ENCODE data around the gene SIGLEC15. TPM values are rescaled to one million over a fixed set of nuclear protein-coding genes. Genes with fewer than 3 reads are reported as not detected.
A peak's percentile ranks its signal among the peaks of the same experiment; 100 is the strongest.

The SIGLEC15 gene
- total RNA-seq, 1 donor from 2014 or later, result 0.26 TPM

DNA sequence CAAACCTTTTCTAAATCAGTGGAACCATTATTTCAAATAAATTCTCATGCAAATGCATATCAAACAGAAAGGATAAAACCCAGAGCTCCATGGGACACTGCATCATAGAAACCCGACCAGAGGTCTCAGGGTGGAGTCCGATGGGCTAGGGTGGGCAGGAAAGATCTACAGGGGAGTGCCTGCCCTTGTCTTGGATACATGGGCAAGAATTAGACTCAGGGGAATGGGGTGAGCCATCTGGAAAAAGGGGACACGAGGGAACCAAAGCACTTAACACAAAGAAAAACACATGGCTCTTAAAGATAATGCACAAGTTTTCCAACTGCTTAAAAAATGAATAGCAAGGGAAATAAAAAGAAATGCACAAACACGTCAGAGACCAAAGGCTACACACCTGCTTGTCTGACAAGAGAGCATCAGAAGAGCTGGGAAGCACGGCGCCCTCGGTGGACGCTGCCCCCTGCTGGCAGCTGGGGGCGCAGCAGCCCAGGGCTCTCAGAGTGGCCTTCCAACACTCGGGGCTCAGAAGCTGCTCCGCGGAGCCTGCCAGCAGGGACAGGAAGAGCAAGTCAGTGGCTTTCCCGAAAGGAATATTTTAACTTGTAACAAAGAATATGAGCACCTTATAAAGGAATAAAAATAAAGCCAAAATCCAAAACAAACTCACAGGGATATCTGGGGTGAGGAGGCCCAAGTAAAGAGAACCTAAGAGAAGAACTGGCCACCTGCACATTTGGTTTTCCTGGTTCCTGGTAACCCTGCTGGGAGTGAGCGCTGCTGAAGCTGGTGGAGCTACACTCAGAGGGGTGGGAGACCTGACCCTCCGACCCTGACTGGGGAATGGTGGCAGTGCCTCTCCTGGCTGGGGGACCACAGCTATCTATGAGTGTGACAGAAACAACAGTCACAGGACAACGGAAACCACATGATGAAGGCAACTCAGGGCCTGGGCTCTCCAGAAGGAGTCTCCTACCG, 54.5 kb downstream of the SIGLEC15 start:
- Histone ChIP-seq H3K36me3 (ENCODE audit: control insufficient read depth, insufficient read depth, low read length) (peaks cover 6% of the 10 kb centered on the region), H3K4me3 (ENCODE audit: low read depth, low read length) (no peak overlapping the region), H3K27me3 (ENCODE audit: control insufficient read depth, insufficient read depth, low read length) (no peaks in the 10 kb centered on the region)
- DNase-seq (ENCODE audit: low read depth) (peak; percentile 40), FAIRE-seq (no peak)
- TF ChIP-seq, protein P1, sequence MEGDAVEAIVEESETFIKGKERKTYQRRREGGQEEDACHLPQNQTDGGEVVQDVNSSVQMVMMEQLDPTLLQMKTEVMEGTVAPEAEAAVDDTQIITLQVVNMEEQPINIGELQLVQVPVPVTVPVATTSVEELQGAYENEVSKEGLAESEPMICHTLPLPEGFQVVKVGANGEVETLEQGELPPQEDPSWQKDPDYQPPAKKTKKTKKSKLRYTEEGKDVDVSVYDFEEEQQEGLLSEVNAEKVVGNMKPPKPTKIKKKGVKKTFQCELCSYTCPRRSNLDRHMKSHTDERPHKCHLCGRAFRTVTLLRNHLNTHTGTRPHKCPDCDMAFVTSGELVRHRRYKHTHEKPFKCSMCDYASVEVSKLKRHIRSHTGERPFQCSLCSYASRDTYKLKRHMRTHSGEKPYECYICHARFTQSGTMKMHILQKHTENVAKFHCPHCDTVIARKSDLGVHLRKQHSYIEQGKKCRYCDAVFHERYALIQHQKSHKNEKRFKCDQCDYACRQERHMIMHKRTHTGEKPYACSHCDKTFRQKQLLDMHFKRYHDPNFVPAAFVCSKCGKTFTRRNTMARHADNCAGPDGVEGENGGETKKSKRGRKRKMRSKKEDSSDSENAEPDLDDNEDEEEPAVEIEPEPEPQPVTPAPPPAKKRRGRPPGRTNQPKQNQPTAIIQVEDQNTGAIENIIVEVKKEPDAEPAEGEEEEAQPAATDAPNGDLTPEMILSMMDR (IDR thresholded peaks at IDR 0.05; ENCODE audit: insufficient read depth, low read length, severe bottlenecking), result peak; percentile 99

DNA sequence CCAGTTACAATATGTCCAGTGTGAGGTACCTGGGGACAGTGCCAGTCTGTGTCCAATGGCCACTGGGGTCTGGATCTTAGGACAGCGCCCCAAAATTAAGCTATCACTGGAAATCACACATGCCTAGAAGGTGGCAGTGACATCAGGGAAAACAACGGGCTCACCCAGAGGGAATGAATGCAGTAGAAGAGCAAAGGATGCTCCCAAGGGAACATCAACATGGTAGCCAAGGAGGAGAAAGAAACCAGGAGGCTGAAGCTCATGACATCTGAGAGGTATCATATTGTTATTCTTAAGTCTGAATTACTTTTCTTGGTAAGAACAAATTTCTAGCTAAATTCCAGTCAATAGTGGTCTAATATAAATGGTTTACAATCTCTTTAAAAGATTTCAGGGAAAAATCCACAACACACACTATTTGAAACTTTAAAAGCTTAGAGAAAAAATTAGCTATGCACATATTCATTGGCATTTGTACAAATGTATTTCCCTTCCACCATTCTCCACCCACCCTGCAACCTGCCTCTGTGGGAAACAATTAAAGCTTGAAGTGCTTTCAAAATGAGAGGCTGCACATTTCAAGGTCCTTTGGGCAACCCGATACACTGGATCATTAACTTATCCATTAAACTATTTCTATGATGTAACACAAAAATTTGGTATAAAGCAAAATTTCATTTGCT, 55.5 kb downstream of the SIGLEC15 start:
- Histone ChIP-seq H3K36me3 (ENCODE audit: control insufficient read depth, insufficient read depth, low read length) (peaks cover 5% of the 10 kb centered on the region), H3K4me3 (ENCODE audit: low read depth, low read length) (no peak overlapping the region), H3K27me3 (ENCODE audit: control insufficient read depth, insufficient read depth, low read length) (no peaks in the 10 kb centered on the region)
- TF ChIP-seq, protein P1 (IDR thresholded peaks at IDR 0.05; ENCODE audit: insufficient read depth, low read length, severe bottlenecking), result no peak
- FAIRE-seq (no peak), DNase-seq (ENCODE audit: low read depth) (no peak)

DNA sequence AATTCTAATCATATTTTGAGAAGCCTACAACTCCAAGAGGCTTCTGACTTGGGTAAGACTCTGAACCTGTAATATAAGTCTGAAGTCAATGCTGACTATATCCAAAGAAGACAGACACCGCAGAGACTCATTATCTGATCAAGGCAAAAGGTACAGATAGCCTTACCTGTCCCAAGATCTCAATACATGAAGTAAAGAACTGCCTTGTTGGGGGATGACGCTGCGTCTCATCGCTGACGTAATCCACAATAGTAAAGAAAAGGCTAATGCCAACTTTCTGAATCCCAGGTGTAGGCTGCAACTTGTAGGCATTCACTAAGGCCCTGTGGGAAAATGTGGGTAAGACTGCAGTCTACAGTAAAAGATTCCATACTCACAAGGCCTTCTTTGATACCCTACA, 62.1 kb downstream of the SIGLEC15 start:
- Histone ChIP-seq H3K27me3 (ENCODE audit: control insufficient read depth, insufficient read depth, low read length) (no peaks in the 10 kb centered on the region), H3K4me3 (ENCODE audit: low read depth, low read length) (no peak overlapping the region), H3K36me3 (ENCODE audit: control insufficient read depth, insufficient read depth, low read length) (peaks cover 6% of the 10 kb centered on the region)
- DNase-seq (ENCODE audit: low read depth) (no peak), FAIRE-seq (no peak)
- TF ChIP-seq, protein P1 (IDR thresholded peaks at IDR 0.05; ENCODE audit: insufficient read depth, low read length, severe bottlenecking), result no peak

DNA sequence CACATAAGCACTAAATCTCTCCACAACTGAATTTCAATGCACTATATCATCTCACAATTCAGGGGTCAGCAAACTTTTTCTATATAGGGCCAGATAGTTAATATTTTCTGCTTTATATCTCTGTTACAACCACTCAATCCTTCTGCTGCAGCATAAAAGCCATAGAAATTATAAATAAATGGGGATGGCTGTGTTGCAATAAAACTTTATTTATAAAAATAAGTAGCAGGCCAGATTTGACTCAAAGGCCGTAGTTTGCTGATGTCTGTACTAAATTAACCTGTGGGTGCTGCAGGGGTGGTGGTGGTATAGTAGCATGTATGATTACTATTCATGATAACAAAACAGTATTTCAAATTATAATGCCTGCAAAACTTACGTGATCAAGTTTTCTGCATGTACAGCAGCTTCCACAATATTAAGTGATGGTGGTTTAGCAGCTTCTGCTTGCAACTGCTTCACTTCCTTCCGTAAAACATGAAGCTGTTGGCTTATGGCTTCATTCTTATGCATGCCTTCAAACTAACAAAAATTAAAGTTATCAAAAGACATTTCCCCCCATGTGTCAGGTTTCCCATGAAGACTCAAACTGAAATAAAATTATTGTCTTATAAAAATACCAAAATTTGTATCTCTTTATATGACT, 64.1 kb downstream of the SIGLEC15 start:
- DNase-seq (ENCODE audit: low read depth) (no peak), FAIRE-seq (no peak)
- Histone ChIP-seq H3K36me3 (ENCODE audit: control insufficient read depth, insufficient read depth, low read length) (peaks cover 2% of the 10 kb centered on the region), H3K27me3 (ENCODE audit: control insufficient read depth, insufficient read depth, low read length) (no peaks in the 10 kb centered on the region), H3K4me3 (ENCODE audit: low read depth, low read length) (no peak overlapping the region)
- TF ChIP-seq, protein P1 (IDR thresholded peaks at IDR 0.05; ENCODE audit: insufficient read depth, low read length, severe bottlenecking), result no peak

DNA sequence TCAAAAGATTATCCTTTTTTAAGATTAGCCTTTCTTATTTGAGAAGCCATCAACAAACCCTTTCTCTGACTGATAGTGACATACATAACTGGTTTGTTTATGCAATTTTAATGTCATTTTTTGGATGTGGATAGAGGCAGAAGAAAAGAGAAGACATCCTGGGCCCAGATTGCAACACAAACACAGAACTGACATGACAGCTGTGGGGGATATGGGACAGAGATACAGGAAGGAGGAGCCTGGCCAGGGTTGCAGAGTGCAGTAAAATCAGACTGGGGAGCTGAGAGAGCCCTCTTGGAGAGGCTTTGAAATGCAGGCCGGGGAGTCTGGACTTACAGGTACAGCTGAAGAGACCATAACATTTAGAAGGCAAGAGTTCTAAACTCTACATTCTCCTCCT, 65.1 kb downstream of the SIGLEC15 start:
- Histone ChIP-seq H3K36me3 (ENCODE audit: control insufficient read depth, insufficient read depth, low read length) (peaks cover 5% of the 10 kb centered on the region), H3K4me3 (ENCODE audit: low read depth, low read length) (no peak overlapping the region), H3K27me3 (ENCODE audit: control insufficient read depth, insufficient read depth, low read length) (no peaks in the 10 kb centered on the region)
- TF ChIP-seq, protein P1 (IDR thresholded peaks at IDR 0.05; ENCODE audit: insufficient read depth, low read length, severe bottlenecking), result no peak
- FAIRE-seq (no peak), DNase-seq (ENCODE audit: low read depth) (no peak)

Measured in bronchial epithelial cell (primary cell).